Astrocyte (in vitro differentiated cells and primary cell): ENCODE results near the gene SRD5A1. TPM values are rescaled to one million over a fixed set of nuclear protein-coding genes. Genes with fewer than 3 reads are reported as not detected.

Experiments
- DNase-seq: peaks from one replicate; pipeline ENCODE4 v3.0.0-alpha.2; 2010; ENCODE audit warnings: low read depth
- FAIRE-seq: peaks from 2 replicates; lab custom pipeline; 2011; peaks lifted over from hg19 to GRCh38; lab: Jason Lieb, UNC
- H2AFZ ChIP-seq: 2 replicates; pipeline ENCODE4 v1.6.0; 2012; ENCODE audit warnings: low read depth, low read length, inconsistent platforms
- H3K27ac ChIP-seq: 2 replicates; pipeline ENCODE4 v1.5.1; 2011; ENCODE audit warnings: low read depth, low read length, inconsistent platforms
- H3K27me3 ChIP-seq: 2 replicates; pipeline ENCODE4 v1.6.0; 2011; ENCODE audit warnings: low read length, inconsistent platforms; ENCODE audit not compliant: insufficient read depth
- H3K36me3 ChIP-seq: 2 replicates; pipeline ENCODE4 v1.5.1; 2011; ENCODE audit warnings: low read length, inconsistent platforms; ENCODE audit not compliant: insufficient read depth
- H3K4me1 ChIP-seq: 2 replicates; pipeline ENCODE4 v1.5.1; 2011; ENCODE audit warnings: low read length, inconsistent platforms; ENCODE audit not compliant: insufficient read depth
- H3K4me2 ChIP-seq: 2 replicates; pipeline ENCODE4 v1.6.0; 2012; ENCODE audit warnings: low read length, inconsistent platforms
- H3K4me3 ChIP-seq: 2 replicates; pipeline ENCODE4 v1.5.1; 2011; ENCODE audit warnings: low read depth, mild to moderate bottlenecking, low read length, inconsistent platforms; ENCODE audit not compliant: insufficient read depth
- H3K79me2 ChIP-seq: 2 replicates; pipeline ENCODE4 v1.6.0; 2012; ENCODE audit warnings: mild to moderate bottlenecking, low read length, inconsistent platforms; ENCODE audit not compliant: insufficient read depth
- H3K9ac ChIP-seq: 2 replicates; pipeline ENCODE4 v1.6.0; 2012; ENCODE audit warnings: mild to moderate bottlenecking, low read length, inconsistent platforms
- H3K9me3 ChIP-seq: 2 replicates; pipeline ENCODE4 v1.5.1; 2012; ENCODE audit warnings: low read depth, mild to moderate bottlenecking, low read length, inconsistent platforms; ENCODE audit not compliant: insufficient read depth
- H4K20me1 ChIP-seq: 2 replicates; pipeline ENCODE4 v1.6.0; 2012; ENCODE audit warnings: low read length, inconsistent platforms; ENCODE audit not compliant: insufficient read depth
- H3K27ac Mint-ChIP-seq: one replicate; pipeline ENCODE4 v1.8.0; 2021; ENCODE audit warnings: mild to moderate bottlenecking, mixed read lengths; ENCODE audit not compliant: unreplicated experiment
- H3K27me3 Mint-ChIP-seq: one replicate; pipeline ENCODE4 v1.8.0; 2021; ENCODE audit warnings: low read depth, mixed read lengths; ENCODE audit not compliant: unreplicated experiment
- H3K36me3 Mint-ChIP-seq: one replicate; pipeline ENCODE4 v1.8.0; 2021; ENCODE audit warnings: low read depth, mixed read lengths; ENCODE audit not compliant: unreplicated experiment
- H3K4me1 Mint-ChIP-seq: one replicate; pipeline ENCODE4 v1.8.0; 2021; ENCODE audit warnings: low read depth, mixed read lengths; ENCODE audit not compliant: unreplicated experiment
- H3K4me3 Mint-ChIP-seq: one replicate; pipeline ENCODE4 v1.8.0; 2021; ENCODE audit warnings: mild to moderate bottlenecking, moderate library complexity, mixed read lengths; ENCODE audit not compliant: unreplicated experiment
- H3K9me3 Mint-ChIP-seq: one replicate; pipeline ENCODE4 v1.8.0; 2021; ENCODE audit warnings: mild to moderate bottlenecking, mixed read lengths; ENCODE audit not compliant: unreplicated experiment
- EZH2 ChIP-seq: IDR thresholded peaks from 2 replicates; pipeline ENCODE4 v1.6.1; 2012; ENCODE audit warnings: mild to moderate bottlenecking, low read length, inconsistent platforms; ENCODE audit not compliant: insufficient read depth
- total RNA-seq: library from RNA; stranded (reverse); gene quantifications from 2 replicates; pipeline ENCODE4 v1.2.1, GENCODE V29; 2021
- TF ChIP-seq, protein P1 (sequence below): IDR thresholded peaks from 2 replicates; pipeline ENCODE4 v1.5.1; 2011; ENCODE audit warnings: low read depth, mild to moderate bottlenecking, inconsistent platforms, low read length, moderate library complexity; ENCODE audit not compliant: insufficient read depth

The SRD5A1 gene
- total RNA-seq, 1 donor from 2014 or later, result 27.6 TPM

DNA sequence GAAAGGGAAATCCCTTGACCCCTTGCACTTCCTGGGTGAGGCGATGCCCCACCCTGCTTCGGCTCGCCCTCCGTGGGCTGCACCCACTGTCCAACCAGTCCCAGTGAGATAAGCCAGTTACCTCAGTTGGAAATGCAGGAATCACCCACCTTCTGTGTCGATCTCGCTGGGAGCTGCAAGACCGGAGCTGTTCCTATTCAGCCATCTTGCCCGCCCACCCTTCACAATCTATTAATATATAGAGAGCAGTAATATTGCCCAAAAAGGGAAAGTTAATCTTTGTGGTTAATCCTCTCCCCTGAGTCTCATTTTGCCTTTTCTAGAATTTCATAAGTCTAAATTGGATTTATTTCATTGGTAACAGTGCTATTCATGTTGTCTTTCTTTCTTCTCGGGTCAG lies 16.4 kb downstream of the SRD5A1 start:
- no peak for DNase-seq
- no peak overlapping the region for H3K27ac Mint-ChIP-seq
- no peaks in the 10 kb centered on the region for H3K9me3 ChIP-seq
- peaks cover 3% of the 10 kb centered on the region for H4K20me1 ChIP-seq
- no peak overlapping the region for H3K4me2 ChIP-seq
- peaks cover 17% of the 10 kb centered on the region for H3K79me2 ChIP-seq
- no peaks in the 10 kb centered on the region for H3K4me1 ChIP-seq
- no peaks in the 10 kb centered on the region for H3K27me3 ChIP-seq
- peaks cover 10% of the 10 kb centered on the region for H3K9me3 Mint-ChIP-seq
- no peak for TF ChIP-seq EZH2
- TF ChIP-seq, protein P1, sequence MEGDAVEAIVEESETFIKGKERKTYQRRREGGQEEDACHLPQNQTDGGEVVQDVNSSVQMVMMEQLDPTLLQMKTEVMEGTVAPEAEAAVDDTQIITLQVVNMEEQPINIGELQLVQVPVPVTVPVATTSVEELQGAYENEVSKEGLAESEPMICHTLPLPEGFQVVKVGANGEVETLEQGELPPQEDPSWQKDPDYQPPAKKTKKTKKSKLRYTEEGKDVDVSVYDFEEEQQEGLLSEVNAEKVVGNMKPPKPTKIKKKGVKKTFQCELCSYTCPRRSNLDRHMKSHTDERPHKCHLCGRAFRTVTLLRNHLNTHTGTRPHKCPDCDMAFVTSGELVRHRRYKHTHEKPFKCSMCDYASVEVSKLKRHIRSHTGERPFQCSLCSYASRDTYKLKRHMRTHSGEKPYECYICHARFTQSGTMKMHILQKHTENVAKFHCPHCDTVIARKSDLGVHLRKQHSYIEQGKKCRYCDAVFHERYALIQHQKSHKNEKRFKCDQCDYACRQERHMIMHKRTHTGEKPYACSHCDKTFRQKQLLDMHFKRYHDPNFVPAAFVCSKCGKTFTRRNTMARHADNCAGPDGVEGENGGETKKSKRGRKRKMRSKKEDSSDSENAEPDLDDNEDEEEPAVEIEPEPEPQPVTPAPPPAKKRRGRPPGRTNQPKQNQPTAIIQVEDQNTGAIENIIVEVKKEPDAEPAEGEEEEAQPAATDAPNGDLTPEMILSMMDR, result no peak
- H3K4me3 ChIP-seq, result no peak overlapping the region
- no peaks in the 10 kb centered on the region for H3K4me1 Mint-ChIP-seq
- H3K4me3 Mint-ChIP-seq, result no peak overlapping the region
- H3K36me3 Mint-ChIP-seq, result peaks cover 15% of the 10 kb centered on the region
- no peak overlapping the region for H3K9ac ChIP-seq
- H2AFZ ChIP-seq, result no peak overlapping the region
- H3K27ac ChIP-seq, result no peak overlapping the region
- no peaks in the 10 kb centered on the region for H3K36me3 ChIP-seq
- no peaks in the 10 kb centered on the region for H3K27me3 Mint-ChIP-seq
- FAIRE-seq, result no peak

DNA sequence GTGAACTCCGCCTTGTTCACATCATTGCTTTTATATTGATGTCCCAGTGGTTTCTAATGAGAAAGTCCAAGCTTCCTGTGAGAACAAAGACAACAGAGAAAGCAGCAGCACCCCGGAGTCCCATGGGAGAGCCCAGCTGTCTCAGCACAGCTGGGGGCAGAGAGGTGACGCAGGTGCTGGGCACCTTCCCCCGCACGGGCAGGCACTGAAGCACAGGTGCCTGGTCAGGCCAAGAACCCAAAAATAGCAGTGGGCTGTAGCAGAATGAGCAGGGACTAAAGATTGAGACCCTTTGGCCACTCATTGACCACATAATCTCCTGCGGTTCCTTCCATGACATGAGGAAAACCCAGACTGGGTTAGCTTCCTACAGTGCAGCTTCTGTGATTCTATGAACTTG lies 18.8 kb downstream of the SRD5A1 start:
- no peak overlapping the region for H2AFZ ChIP-seq

DNA sequence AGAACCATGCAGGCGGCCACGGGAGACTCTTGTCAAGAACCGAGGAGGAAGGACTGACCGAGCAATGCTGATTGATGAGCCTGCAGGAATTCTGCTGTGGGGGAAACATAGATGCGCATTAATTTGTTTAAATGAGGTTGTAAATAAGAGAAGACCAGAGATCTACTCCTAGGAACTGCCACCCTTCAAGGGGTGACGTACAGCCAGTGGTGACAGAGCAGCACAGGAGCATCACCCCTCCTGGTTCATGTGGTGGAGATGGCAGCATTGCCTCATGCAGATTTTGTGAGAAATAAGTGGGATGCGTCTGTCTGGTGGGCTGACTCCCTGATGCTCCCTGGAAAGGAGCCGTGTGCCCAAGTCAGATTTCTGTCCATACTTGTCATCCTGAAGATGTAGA lies 22.2 kb downstream of the SRD5A1 start:
- H3K4me1 Mint-ChIP-seq, result no peaks in the 10 kb centered on the region
- H3K4me3 ChIP-seq, result no peak overlapping the region
- H3K27me3 ChIP-seq, result no peaks in the 10 kb centered on the region
- no peak overlapping the region for H3K27ac Mint-ChIP-seq
- H3K9me3 Mint-ChIP-seq, result peaks cover 10% of the 10 kb centered on the region
- FAIRE-seq, result no peak
- no peak overlapping the region for H3K27ac ChIP-seq
- H3K4me3 Mint-ChIP-seq, result no peak overlapping the region
- peaks cover 17% of the 10 kb centered on the region for H3K36me3 ChIP-seq
- no peaks in the 10 kb centered on the region for H3K9me3 ChIP-seq
- no peaks in the 10 kb centered on the region for H3K4me1 ChIP-seq
- peaks cover 42% of the 10 kb centered on the region for H3K36me3 Mint-ChIP-seq
- TF ChIP-seq, protein P1, result no peak
- TF ChIP-seq EZH2, result no peak
- H3K79me2 ChIP-seq, result no peaks in the 10 kb centered on the region
- H2AFZ ChIP-seq, result no peak overlapping the region
- DNase-seq, result no peak
- no peak overlapping the region for H3K4me2 ChIP-seq
- H4K20me1 ChIP-seq, result peaks cover 2% of the 10 kb centered on the region
- no peaks in the 10 kb centered on the region for H3K27me3 Mint-ChIP-seq
- no peak overlapping the region for H3K9ac ChIP-seq

More for the DNA sequence above, 18.8 kb downstream of the SRD5A1 start:
- DNase-seq, result no peak
- H3K9me3 Mint-ChIP-seq, result peaks cover 10% of the 10 kb centered on the region
- peaks cover 5% of the 10 kb centered on the region for H4K20me1 ChIP-seq
- H3K4me3 ChIP-seq, result no peak overlapping the region
- H3K36me3 Mint-ChIP-seq, result peaks cover 30% of the 10 kb centered on the region
- H3K4me1 Mint-ChIP-seq, result no peaks in the 10 kb centered on the region
- no peak overlapping the region for H3K9ac ChIP-seq
- H3K27ac Mint-ChIP-seq, result no peak overlapping the region
- H3K4me2 ChIP-seq, result no peak overlapping the region
- H3K27me3 Mint-ChIP-seq, result no peaks in the 10 kb centered on the region
- no peak for FAIRE-seq
- no peaks in the 10 kb centered on the region for H3K4me1 ChIP-seq
- H3K79me2 ChIP-seq, result peaks cover 17% of the 10 kb centered on the region
- H3K27me3 ChIP-seq, result no peaks in the 10 kb centered on the region
- H3K9me3 ChIP-seq, result no peaks in the 10 kb centered on the region
- H3K27ac ChIP-seq, result no peak overlapping the region
- peaks cover 7% of the 10 kb centered on the region for H3K36me3 ChIP-seq
- TF ChIP-seq, protein P1, result no peak
- no peak for TF ChIP-seq EZH2
- no peak overlapping the region for H3K4me3 Mint-ChIP-seq
